Upper lobe of right lung (tissue), 1 donor: Measurements from ENCODE around the gene BLTP3A. TPM values are rescaled to one million over a fixed set of nuclear protein-coding genes. Genes with fewer than 3 reads are reported as not detected.
"Not testable (repeated sequence)": the region's sequence is repeated elsewhere in the genome, so short reads cannot be mapped to it uniquely, and the experiment has no call there.

Experiments
- ATAC-seq: fragments of 200-7000 bp; cut with Tn5 transposase; one replicate; pipeline ENCODE4 v1.9.1; 2020; ENCODE audit warnings: mild to moderate bottlenecking, moderate library complexity
- DNase-seq: peaks from one replicate; pipeline ENCODE4 v3.0.0-alpha.2; 2020
- H3K27ac ChIP-seq: fragments of 200-600 bp; one replicate; pipeline ENCODE4 v1.8.0; 2022
- H3K27me3 ChIP-seq: fragments of 200-600 bp; one replicate; pipeline ENCODE4 v1.8.0; 2022; ENCODE audit warnings: mild to moderate bottlenecking
- H3K36me3 ChIP-seq: fragments of 200-600 bp; one replicate; pipeline ENCODE4 v1.8.0; 2022
- H3K4me1 ChIP-seq: fragments of 200-600 bp; one replicate; pipeline ENCODE4 v1.8.0; 2022
- H3K4me3 ChIP-seq: fragments of 200-600 bp; one replicate; pipeline ENCODE4 v1.8.0; 2022; ENCODE audit warnings: mild to moderate bottlenecking
- H3K9me3 ChIP-seq: fragments of 200-600 bp; one replicate; pipeline ENCODE4 v1.8.0; 2022
- intact Hi-C: fragments of 100-400 bp; cut with DNase I; formaldehyde crosslinking; loops from one replicate; pipeline ENCODE4 v1.11.0; 2022
- total RNA-seq: library from RNA; stranded (reverse); fragmentation: NEBNext Ultra II Directional; extraction: Animal tissue kit (Norgen Biotek cat#: 25700); gene quantifications from one replicate; pipeline ENCODE4 v1.2.1, GENCODE V29; 2021
- TF ChIP-seq, protein P1 (sequence below): fragments of 200-600 bp; IDR thresholded peaks from one replicate; pipeline ENCODE4 v1.8.0; 2022; ENCODE audit warnings: antibody characterized with exemption
- donor health status: DM: no; HTN: yes; CAD: no; lungs with severe emphysema.

Gene BLTP3A
- total RNA-seq, 1 donor from 2014 or later = 12.9 TPM

DNA sequence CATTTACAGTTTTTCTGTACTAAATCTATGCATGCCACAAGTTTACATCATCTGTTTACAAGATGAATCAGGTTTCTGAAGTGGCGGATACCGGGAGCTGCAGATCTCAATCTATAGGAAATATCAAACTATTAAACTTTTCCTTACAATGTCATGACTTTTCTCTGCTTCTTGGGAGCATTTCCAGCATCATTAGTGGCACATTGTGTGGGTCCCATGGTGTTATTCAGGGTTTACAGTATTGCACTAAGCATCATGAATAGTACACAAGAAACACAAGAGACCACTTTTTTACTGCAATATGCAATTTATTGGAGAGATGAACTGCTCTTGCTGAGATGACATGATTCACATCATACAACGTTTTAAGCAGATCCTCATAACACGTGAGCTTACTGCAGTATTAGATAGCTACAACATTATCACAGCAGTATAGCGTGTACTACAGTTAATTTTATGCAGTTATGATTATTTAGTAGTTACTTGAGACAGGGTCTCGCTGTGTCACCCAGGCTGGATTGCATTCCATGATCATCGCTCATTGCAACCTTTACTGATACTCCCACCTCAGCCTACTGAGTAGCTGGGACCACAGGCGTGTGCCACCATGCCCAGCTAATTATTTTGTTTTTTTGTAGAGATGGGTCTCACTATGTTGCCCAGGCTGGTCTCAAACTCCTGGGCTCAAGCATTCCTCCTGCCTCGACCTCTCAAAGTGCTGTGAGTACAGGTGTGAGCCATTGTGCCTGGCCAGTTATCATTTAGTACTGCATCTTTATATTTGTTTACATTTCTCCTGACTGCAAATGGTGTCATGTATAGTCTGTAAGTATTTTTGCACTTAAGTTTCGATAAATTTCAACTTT is 18.4 kb downstream of the BLTP3A start:
- ATAC-seq = no peak
- TF ChIP-seq, protein P1, sequence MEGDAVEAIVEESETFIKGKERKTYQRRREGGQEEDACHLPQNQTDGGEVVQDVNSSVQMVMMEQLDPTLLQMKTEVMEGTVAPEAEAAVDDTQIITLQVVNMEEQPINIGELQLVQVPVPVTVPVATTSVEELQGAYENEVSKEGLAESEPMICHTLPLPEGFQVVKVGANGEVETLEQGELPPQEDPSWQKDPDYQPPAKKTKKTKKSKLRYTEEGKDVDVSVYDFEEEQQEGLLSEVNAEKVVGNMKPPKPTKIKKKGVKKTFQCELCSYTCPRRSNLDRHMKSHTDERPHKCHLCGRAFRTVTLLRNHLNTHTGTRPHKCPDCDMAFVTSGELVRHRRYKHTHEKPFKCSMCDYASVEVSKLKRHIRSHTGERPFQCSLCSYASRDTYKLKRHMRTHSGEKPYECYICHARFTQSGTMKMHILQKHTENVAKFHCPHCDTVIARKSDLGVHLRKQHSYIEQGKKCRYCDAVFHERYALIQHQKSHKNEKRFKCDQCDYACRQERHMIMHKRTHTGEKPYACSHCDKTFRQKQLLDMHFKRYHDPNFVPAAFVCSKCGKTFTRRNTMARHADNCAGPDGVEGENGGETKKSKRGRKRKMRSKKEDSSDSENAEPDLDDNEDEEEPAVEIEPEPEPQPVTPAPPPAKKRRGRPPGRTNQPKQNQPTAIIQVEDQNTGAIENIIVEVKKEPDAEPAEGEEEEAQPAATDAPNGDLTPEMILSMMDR = no peak

DNA sequence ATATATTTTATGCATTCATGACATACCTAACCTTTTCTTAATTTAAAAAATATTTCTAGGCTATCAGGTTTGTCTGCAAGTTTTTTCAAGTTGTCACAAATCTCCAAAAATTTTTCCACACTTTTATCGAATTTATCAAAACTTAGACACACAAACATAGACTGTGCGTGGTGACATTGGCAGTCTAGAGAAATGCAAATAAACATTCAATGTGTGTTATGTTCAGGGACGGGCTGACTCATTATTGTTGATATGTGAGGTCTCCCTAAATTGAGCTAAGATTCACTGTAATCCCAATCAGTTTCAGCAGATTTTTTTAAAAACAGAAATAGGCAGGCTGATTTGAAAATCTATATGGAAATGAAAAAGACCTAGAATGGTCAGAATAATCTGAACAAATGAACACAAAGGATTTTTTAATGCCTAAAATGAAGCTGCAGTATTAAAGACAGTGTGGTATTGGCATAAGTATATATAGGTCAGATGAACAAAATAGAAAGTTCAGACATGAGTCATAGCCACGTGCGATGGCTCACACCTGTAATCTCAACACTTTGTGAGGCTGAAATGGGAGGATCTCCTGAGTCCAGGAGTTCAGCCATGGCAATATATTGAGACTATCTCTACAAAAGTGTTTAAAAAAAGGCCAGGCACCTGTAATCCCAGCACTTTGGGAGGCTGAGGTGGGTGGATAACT is 19.2 kb downstream of the BLTP3A start:
- no peak for ATAC-seq

More for the DNA sequence above, 18.4 kb downstream of the BLTP3A start:
- no peaks in the 10 kb centered on the region for H3K36me3 ChIP-seq
- H3K27me3 ChIP-seq = no peaks in the 10 kb centered on the region
- H3K27ac ChIP-seq = no peak overlapping the region
- intact Hi-C loops = no loop called here
- no peak overlapping the region for H3K4me3 ChIP-seq
- no peaks in the 10 kb centered on the region for H3K9me3 ChIP-seq
- DNase-seq = no peak
- H3K4me1 ChIP-seq = no peaks in the 10 kb centered on the region

DNA sequence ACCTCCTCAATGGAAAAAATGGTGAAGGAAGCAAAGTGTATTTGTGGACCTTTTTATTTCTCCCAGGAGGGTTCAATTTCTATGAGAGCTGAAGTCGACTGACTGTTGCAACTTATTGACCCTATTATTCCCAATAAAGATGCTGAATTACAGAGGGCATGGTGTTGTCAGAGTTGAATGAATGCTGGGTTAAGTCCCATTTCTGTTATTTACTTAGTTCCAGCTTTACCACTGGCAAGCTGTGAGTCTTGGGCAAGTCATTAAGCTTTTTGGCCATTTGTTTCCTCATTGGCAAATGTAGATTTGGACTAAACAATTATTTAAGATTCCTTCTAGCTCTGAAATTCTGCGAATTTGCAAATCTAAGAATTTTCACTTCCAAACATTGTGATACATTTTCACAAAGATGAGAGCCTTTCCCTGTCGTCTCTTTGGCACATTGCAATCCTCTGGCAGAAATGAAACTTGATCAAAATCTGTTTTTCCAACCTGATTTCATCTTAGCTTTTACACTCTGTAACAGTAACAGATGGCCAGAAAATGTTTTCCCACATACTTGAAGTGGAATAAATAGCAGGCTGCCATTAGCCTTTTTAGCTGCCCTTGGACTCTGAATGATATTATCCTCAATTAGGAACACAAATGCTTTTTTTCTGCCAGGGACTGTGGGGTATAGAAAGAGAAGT is 21.3 kb downstream of the BLTP3A start:
- intact Hi-C loops = no loop called here
- ATAC-seq = no peak
- DNase-seq = no peak
- TF ChIP-seq, protein P1 = no peak
- no peak overlapping the region for H3K27ac ChIP-seq
- H3K4me3 ChIP-seq = no peak overlapping the region
- H3K27me3 ChIP-seq = no peaks in the 10 kb centered on the region
- H3K36me3 ChIP-seq = no peaks in the 10 kb centered on the region
- peaks cover 14% of the 10 kb centered on the region for H3K4me1 ChIP-seq
- no peaks in the 10 kb centered on the region for H3K9me3 ChIP-seq

More for the DNA sequence above, 19.2 kb downstream of the BLTP3A start:
- TF ChIP-seq, protein P1 = no peak
- intact Hi-C loops = no loop called here
- Histone ChIP-seq H3K27ac (no peak overlapping the region), H3K4me3 (no peak overlapping the region), H3K36me3 (no peaks in the 10 kb centered on the region), H3K27me3 (no peaks in the 10 kb centered on the region), H3K9me3 (no peaks in the 10 kb centered on the region), H3K4me1 (no peaks in the 10 kb centered on the region)
- DNase-seq = no peak

DNA sequence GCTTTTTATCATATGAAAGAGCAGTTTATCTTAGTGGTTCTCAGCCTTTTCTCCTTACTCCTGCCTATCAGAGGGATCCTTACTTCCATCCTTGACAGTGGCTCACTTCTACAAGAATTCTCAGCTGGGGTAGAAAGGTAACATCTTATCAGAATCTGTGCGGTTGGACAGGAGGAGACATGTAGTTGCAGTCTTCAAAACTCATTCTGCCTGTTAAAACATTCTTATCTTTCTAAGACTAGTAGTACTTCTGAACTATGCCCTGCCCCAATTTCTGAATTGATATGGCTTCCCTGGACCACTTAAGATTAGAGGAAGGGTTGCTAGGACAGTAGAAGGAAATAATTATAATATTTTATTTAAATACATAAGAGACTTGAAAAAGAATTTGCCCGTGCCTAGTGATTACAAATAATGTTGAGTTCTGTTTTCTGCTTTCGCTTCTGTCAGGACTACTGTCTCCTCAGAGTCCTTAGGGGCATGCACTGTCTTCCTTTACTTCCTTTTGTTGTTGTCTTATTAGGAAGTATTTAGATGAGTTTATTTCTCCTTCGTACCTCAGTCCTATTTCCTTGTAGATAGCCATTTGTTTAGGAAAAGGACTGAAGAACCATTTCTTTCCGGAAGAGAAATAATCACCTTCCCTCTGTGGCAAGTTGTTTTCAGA is 24.9 kb downstream of the BLTP3A start:
- no peaks in the 10 kb centered on the region for H3K27me3 ChIP-seq
- TF ChIP-seq, protein P1 = no peak
- peak; percentile 56 for ATAC-seq
- no peak overlapping the region for H3K27ac ChIP-seq
- no peaks in the 10 kb centered on the region for H3K9me3 ChIP-seq
- no peak for DNase-seq
- H3K4me1 ChIP-seq = peaks cover 27% of the 10 kb centered on the region
- intact Hi-C loops = no loop called here
- peaks cover under 1% of the 10 kb centered on the region for H3K36me3 ChIP-seq
- no peak overlapping the region for H3K4me3 ChIP-seq

DNA sequence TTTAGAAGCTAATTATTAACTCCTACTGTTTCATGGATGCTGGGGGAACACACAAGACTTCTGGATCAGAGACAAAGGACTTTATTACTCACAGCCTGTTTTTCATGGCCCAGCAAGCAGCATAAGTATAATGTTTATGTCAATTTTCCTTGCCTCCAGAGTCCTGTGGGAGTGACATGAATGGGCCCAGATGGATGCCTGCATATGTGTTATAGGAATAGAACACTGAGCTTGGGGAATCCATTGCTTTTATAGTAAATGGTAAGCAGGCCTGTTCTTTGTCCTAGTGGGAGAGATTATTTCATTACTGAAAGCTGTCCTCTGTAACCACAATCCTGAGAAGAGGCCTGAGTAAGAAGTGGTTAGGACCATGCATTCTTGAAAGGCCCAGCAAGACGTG is 25.6 kb downstream of the BLTP3A start:
- intact Hi-C loops = no loop called here
- H3K4me1 ChIP-seq = peaks cover 27% of the 10 kb centered on the region
- H3K27ac ChIP-seq = no peak overlapping the region
- no peak overlapping the region for H3K4me3 ChIP-seq
- no peak for DNase-seq
- ATAC-seq = no peak
- TF ChIP-seq, protein P1 = no peak
- no peaks in the 10 kb centered on the region for H3K27me3 ChIP-seq
- peaks cover 5% of the 10 kb centered on the region for H3K36me3 ChIP-seq
- no peaks in the 10 kb centered on the region for H3K9me3 ChIP-seq

DNA sequence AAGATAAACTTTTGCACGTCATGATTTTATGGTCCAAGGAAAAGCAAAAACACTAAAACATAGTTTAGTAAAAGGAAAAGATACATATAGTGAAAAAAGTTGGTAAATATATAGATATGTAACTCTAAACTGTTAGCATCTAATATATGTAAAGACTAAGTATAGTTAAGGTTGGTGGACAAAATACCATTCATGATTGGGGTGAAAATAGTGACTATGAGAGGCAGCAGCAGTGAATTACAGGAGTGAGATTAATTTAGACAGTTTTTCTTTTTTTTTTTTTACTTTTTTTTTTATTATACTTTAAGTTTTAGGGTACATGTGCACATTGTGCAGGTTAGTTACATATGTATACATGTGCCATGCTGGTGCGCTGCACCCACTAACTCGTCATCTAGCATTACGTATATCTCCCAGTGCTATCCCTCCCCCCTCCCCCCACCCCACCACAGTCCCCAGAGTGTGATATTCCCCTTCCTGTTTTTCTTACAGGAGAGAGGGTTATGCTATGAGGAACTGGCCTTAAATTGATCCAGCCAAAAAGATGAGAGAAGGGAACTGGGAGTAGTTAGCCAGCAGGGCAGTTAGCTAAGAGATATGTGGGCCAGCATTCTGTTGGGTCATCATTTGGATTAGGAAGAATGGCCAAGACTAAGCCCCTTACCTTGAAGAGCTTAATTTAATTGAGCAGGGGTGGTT is 27.1 kb downstream of the BLTP3A start:
- DNase-seq, H3K9me3 ChIP-seq, H3K27ac ChIP-seq, H3K27me3 ChIP-seq, H3K4me3 ChIP-seq, intact Hi-C loops: not testable (repeated sequence)
- H3K36me3 ChIP-seq = peaks cover 21% of the 10 kb centered on the region
- H3K4me1 ChIP-seq = peaks cover 27% of the 10 kb centered on the region
- peak; percentile 85 for ATAC-seq
